Small intestine (tissue), 7 donors: ENCODE results near the gene HSD3B7. TPM values are rescaled to one million over a fixed set of nuclear protein-coding genes. Genes with fewer than 3 reads are reported as not detected.

Source experiments
- DNase-seq, 2 donors: peaks; one replicate each; pipeline versions ENCODE4 v3.0.0 to v3.0.0-alpha.2; 2013
- FAIRE-seq: peaks from 2 replicates; lab custom pipeline; 2012; peaks lifted over from hg19 to GRCh38; lab: Jason Lieb, UNC
- H3K27ac ChIP-seq, 3 donors: one replicate each; pipeline ENCODE4 v1.5.1; 2013; ENCODE audit warnings: low read length in 2 of 3, mild to moderate bottlenecking in 2 of 3, control low read depth in 1 of 3, inconsistent platforms in 1 of 3, low read depth in 1 of 3, moderate library complexity in 1 of 3
- H3K27me3 ChIP-seq, 3 donors: one replicate each; pipeline ENCODE4 v1.6.1; 2013; ENCODE audit warnings: low read length in 3 of 3, inconsistent platforms in 1 of 3; ENCODE audit not compliant: control insufficient read depth in 3 of 3, insufficient read depth in 3 of 3
- H3K36me3 ChIP-seq, 3 donors: one replicate each; pipeline ENCODE4 v1.6.1; 2013; ENCODE audit warnings: low read length in 3 of 3, inconsistent platforms in 1 of 3, low read depth in 1 of 3, mild to moderate bottlenecking in 1 of 3, moderate library complexity in 1 of 3; ENCODE audit not compliant: control insufficient read depth in 3 of 3, insufficient read depth in 2 of 3
- H3K4me1 ChIP-seq, 3 donors: one replicate each; pipeline ENCODE4 v1.6.1; 2013; ENCODE audit warnings: low read length in 2 of 3, inconsistent platforms in 1 of 3, low read depth in 1 of 3, mild to moderate bottlenecking in 1 of 3, moderate library complexity in 1 of 3; ENCODE audit not compliant: control insufficient read depth in 3 of 3, insufficient read depth in 2 of 3
- H3K4me3 ChIP-seq, 3 donors: one replicate each; pipeline ENCODE4 v1.5.1; 2013; ENCODE audit warnings: low read length in 3 of 3, control low read depth in 1 of 3, inconsistent platforms in 1 of 3, low read depth in 1 of 3, mild to moderate bottlenecking in 1 of 3, moderate library complexity in 1 of 3
- H3K9me3 ChIP-seq, 2 donors: one replicate each; pipeline ENCODE4 v1.6.1; 2013; ENCODE audit warnings: low read depth in 1 of 2, low read length in 1 of 2; ENCODE audit not compliant: control insufficient read depth in 2 of 2, insufficient read depth in 1 of 2
- whole genome bisulfite sequencing, 3 donors: extraction: QIAGEN DNeasy Blood & Tissue Kit; methylation state at CpG; one replicate each; pipeline ENCODE4 v1.1.7; 2013; 5-methylcytosine and 5-hydroxymethylcytosine counted together
- polyA plus RNA-seq, 4 donors: library from polyadenylated mRNA; stranded (reverse) in 3 of 4; unstranded in 1 of 4; fragments of 200-250 nt in 3 of 4; fragments of 120-200 nt in 1 of 4; gene quantifications; one replicate each; pipeline versions ENCODE4 v1.2.1 to v1.2.3, GENCODE V29; 2013
- donor health status: healthy with polysubstance abuse.
- donor health status: control.
- donor health status: control.
- donor health status: Bipolar disorder and iron deficiency.
- donor health status: healthy.

The HSD3B7 gene
- polyA plus RNA-seq, 4 donors = 15.9 to 48.9 (median 23.2) TPM

GRCh38 chr16:30963925-30964511 lies 21.0 kb upstream of the HSD3B7 start:
- 93 to 96% (median 94%) methylated on average over 17 to 18 of the region's 18 CpGs for WGBS, 3 donors

GRCh38 chr16:30964574-30965226 lies 20.3 kb upstream of the HSD3B7 start:
- Histone ChIP-seq H3K4me1 (no peaks in the 10 kb centered on the region), H3K36me3 (peaks cover 21 to 89% (median 38%) of the 10 kb centered on the region in 3 donors), H3K4me3 (no peak overlapping the region), H3K27ac (no peak overlapping the region), H3K9me3 (no peaks in the 10 kb centered on the region), H3K27me3 (no peaks in the 10 kb centered on the region)
- 90 to 93% (median 92%) methylated on average over 30 to 33 of the region's 33 CpGs for WGBS, 3 donors
- FAIRE-seq = no peak
- DNase-seq = no peak

More at GRCh38 chr16:30963925-30964511, 21.0 kb upstream of the HSD3B7 start:
- Histone ChIP-seq H3K9me3 (no peaks in the 10 kb centered on the region), H3K4me3 (no peak overlapping the region), H3K4me1 (peaks cover 0 to 1% (median 0%) of the 10 kb centered on the region in 3 donors), H3K27me3 (no peaks in the 10 kb centered on the region), H3K27ac (no peak overlapping the region), H3K36me3 (peaks cover 21 to 87% (median 35%) of the 10 kb centered on the region in 3 donors)
- DNase-seq = no peak
- FAIRE-seq = no peak

GRCh38 chr16:30965436-30965835 lies 19.6 kb upstream of the HSD3B7 start:
- no peak for DNase-seq
- 89 to 96% (median 93%) methylated on average over 4 to 15 of the region's 15 CpGs for WGBS, 3 donors
- Histone ChIP-seq H3K27ac (no peak overlapping the region), H3K36me3 (peaks cover 18 to 86% (median 31%) of the 10 kb centered on the region in 3 donors), H3K4me3 (no peak overlapping the region), H3K27me3 (no peaks in the 10 kb centered on the region), H3K4me1 (no peaks in the 10 kb centered on the region), H3K9me3 (no peaks in the 10 kb centered on the region)
- no peak for FAIRE-seq

GRCh38 chr16:30966033-30966619 lies 18.9 kb upstream of the HSD3B7 start:
- H3K36me3 ChIP-seq = peaks cover 24 to 87% (median 35%) of the 10 kb centered on the region in 3 donors
- WGBS, 3 donors = 93 to 94% (median 94%) methylated on average over 15 to 19 of the region's 19 CpGs

GRCh38 chr16:30967795-30968194 lies 17.2 kb upstream of the HSD3B7 start:
- Histone ChIP-seq H3K4me3 (no peak overlapping the region), H3K9me3 (no peaks in the 10 kb centered on the region), H3K36me3 (peaks cover 29 to 84% (median 34%) of the 10 kb centered on the region in 3 donors), H3K27ac (no peak overlapping the region), H3K27me3 (no peaks in the 10 kb centered on the region), H3K4me1 (no peaks in the 10 kb centered on the region)
- FAIRE-seq (no peak), DNase-seq (no peak)
- 88 to 94% (median 89%) methylated on average over 4 of the region's 4 CpGs for WGBS, 3 donors

More at GRCh38 chr16:30966033-30966619, 18.9 kb upstream of the HSD3B7 start:
- Histone ChIP-seq H3K4me1 (no peaks in the 10 kb centered on the region), H3K27ac (no peak overlapping the region), H3K4me3 (no peak overlapping the region), H3K9me3 (no peaks in the 10 kb centered on the region), H3K27me3 (no peaks in the 10 kb centered on the region)
- FAIRE-seq (no peak), DNase-seq (no peak)

GRCh38 chr16:30969246-30969842 lies 15.7 kb upstream of the HSD3B7 start:
- DNase-seq (no peak), FAIRE-seq (no peak)
- WGBS, 3 donors = 95 to 97% (median 95%) methylated on average over 19 of the region's 19 CpGs
- H3K4me1 ChIP-seq = no peaks in the 10 kb centered on the region
- H3K36me3 ChIP-seq = peaks cover 27 to 86% (median 33%) of the 10 kb centered on the region in 3 donors
- H3K9me3 ChIP-seq = no peaks in the 10 kb centered on the region
- H3K4me3 ChIP-seq = no peak overlapping the region
- H3K27me3 ChIP-seq = no peaks in the 10 kb centered on the region
- H3K27ac ChIP-seq = no peak overlapping the region

GRCh38 chr16:30971298-30971697 lies 13.7 kb upstream of the HSD3B7 start:
- 95 to 96% (median 96%) methylated on average over 14 of the region's 14 CpGs for WGBS, 3 donors
- Histone ChIP-seq H3K9me3 (no peaks in the 10 kb centered on the region), H3K36me3 (peaks cover 18 to 86% (median 22%) of the 10 kb centered on the region in 3 donors), H3K4me3 (no peak overlapping the region), H3K4me1 (no peaks in the 10 kb centered on the region), H3K27ac (no peak overlapping the region), H3K27me3 (no peaks in the 10 kb centered on the region)
- DNase-seq = no peak
- no peak for FAIRE-seq

- DNase-seq = no peak
- Histone ChIP-seq H3K4me1 (no peaks in the 10 kb centered on the region), H3K27me3 (no peaks in the 10 kb centered on the region), H3K36me3 (peaks cover 20 to 88% (median 21%) of the 10 kb centered on the region in 3 donors), H3K4me3 (no peak overlapping the region), H3K27ac (no peak overlapping the region), H3K9me3 (no peaks in the 10 kb centered on the region)
- no peak for FAIRE-seq
- WGBS, 3 donors = 88 to 96% (median 88%) methylated on average over 7 of the region's 7 CpGs
Observed at GRCh38 chr16:30972872-30973271, 12.1 kb upstream of the HSD3B7 start.
